ENCODE data around the gene RASGRF1. TPM values are rescaled to one million over a fixed set of nuclear protein-coding genes. Genes with fewer than 3 reads are reported as not detected.
"Not testable (repeated sequence)": the region's sequence is repeated elsewhere in the genome, so short reads cannot be mapped to it uniquely, and the experiment has no call there.

Gene RASGRF1
- total and polyA plus RNA-seq, 7 donors = 0.03 to 0.05 TPM; not detected in 5

GRCh38 chr15:79116771-79117170 is 26.2 kb upstream of the RASGRF1 start:
- no peak for ATAC-seq
- 86 to 94% (median 92%) methylated on average over 4 of the region's 4 CpGs for WGBS, 3 donors

DNA sequence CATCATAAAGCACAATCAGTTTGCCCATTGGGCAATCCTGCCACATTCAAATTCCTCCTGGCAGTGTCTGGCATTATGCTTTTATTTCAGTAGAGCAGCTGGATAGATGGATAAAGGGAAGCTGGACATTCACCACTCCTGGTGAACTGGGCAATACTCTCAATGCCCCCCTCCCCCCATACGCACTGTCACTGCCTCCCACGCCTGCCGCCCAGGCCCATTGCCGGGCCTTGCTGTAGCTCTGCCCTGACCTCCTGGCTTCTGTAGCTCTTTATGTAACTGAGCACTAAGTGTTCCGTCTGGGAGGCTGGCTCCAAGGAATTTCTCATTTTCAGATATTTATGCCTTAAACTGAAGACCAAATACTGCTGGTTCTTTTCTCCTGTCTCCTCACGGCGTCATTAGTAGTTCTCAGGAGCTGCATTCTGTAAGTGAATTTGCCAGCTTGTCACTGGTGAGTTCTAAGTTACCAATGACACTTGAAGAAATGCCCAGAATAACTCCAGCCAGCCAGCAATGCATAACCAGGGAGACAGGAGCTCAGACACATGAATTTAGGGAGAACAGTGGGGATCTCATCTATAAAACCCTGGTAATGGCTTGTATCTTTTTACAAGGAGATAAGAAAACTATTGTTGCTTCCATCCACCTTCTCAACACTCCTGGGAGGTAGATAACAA is 25.5 kb upstream of the RASGRF1 start:
- no peak for ATAC-seq
- DNase-seq = no peak
- H3K27me3 ChIP-seq (ENCODE audit: insufficient read depth in 3 of 3, low read length in 2 of 3) = peaks cover 0 to 6% (median 5%) of the 10 kb centered on the region in 3 donors
- no peak overlapping the region for H3K27ac ChIP-seq
- no peak overlapping the region for H3K4me3 ChIP-seq
- TF ChIP-seq, protein P1, sequence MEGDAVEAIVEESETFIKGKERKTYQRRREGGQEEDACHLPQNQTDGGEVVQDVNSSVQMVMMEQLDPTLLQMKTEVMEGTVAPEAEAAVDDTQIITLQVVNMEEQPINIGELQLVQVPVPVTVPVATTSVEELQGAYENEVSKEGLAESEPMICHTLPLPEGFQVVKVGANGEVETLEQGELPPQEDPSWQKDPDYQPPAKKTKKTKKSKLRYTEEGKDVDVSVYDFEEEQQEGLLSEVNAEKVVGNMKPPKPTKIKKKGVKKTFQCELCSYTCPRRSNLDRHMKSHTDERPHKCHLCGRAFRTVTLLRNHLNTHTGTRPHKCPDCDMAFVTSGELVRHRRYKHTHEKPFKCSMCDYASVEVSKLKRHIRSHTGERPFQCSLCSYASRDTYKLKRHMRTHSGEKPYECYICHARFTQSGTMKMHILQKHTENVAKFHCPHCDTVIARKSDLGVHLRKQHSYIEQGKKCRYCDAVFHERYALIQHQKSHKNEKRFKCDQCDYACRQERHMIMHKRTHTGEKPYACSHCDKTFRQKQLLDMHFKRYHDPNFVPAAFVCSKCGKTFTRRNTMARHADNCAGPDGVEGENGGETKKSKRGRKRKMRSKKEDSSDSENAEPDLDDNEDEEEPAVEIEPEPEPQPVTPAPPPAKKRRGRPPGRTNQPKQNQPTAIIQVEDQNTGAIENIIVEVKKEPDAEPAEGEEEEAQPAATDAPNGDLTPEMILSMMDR (IDR thresholded peaks at IDR 0.05) = no peak
- WGBS, 3 donors = 57 to 68% (median 60%) methylated on average over 7 of the region's 7 CpGs
- no peaks in the 10 kb centered on the region for H3K36me3 ChIP-seq (ENCODE audit: insufficient read depth in 1 of 2, low read depth in 1 of 2)
- intact Hi-C loops (cut with DNase I) = no loop called here
- no peaks in the 10 kb centered on the region for H3K9me3 ChIP-seq
- no peaks in the 10 kb centered on the region for H3K4me1 ChIP-seq

More at GRCh38 chr15:79116771-79117170, 26.2 kb upstream of the RASGRF1 start:
- H3K4me3 ChIP-seq = no peak overlapping the region
- no peaks in the 10 kb centered on the region for H3K9me3 ChIP-seq
- TF ChIP-seq, protein P1 (IDR thresholded peaks at IDR 0.05) = no peak
- no peak overlapping the region for H3K27ac ChIP-seq
- intact Hi-C loops (cut with DNase I) = no loop called here
- no peak for DNase-seq
- peaks cover 0 to 6% (median 5%) of the 10 kb centered on the region in 3 donors for H3K27me3 ChIP-seq (ENCODE audit: insufficient read depth in 3 of 3, low read length in 2 of 3)
- no peaks in the 10 kb centered on the region for H3K36me3 ChIP-seq (ENCODE audit: insufficient read depth in 1 of 2, low read depth in 1 of 2)
- no peaks in the 10 kb centered on the region for H3K4me1 ChIP-seq

GRCh38 chr15:79113831-79114230 is 23.3 kb upstream of the RASGRF1 start:
- H3K9me3 ChIP-seq = no peaks in the 10 kb centered on the region
- TF ChIP-seq, protein P1 (IDR thresholded peaks at IDR 0.05) = no peak
- H3K27ac ChIP-seq = no peak overlapping the region
- no peaks in the 10 kb centered on the region for H3K36me3 ChIP-seq (ENCODE audit: insufficient read depth in 1 of 2, low read depth in 1 of 2)
- 64 to 76% (median 69%) methylated on average over 2 of the region's 2 CpGs for WGBS, 3 donors
- H3K4me3 ChIP-seq = no peak overlapping the region
- intact Hi-C loops (cut with DNase I) = no loop called here
- DNase-seq (no peak), ATAC-seq (no peak)
- no peaks in the 10 kb centered on the region for H3K4me1 ChIP-seq
- H3K27me3 ChIP-seq (ENCODE audit: insufficient read depth in 3 of 3, low read length in 2 of 3) = peaks cover 0 to 5% (median 5%) of the 10 kb centered on the region in 3 donors

- H3K36me3 ChIP-seq (ENCODE audit: insufficient read depth in 1 of 2, low read depth in 1 of 2); ATAC-seq; H3K27ac ChIP-seq; H3K27me3 ChIP-seq (ENCODE audit: insufficient read depth in 3 of 3, low read length in 2 of 3); H3K9me3 ChIP-seq; H3K4me3 ChIP-seq; DNase-seq; intact Hi-C loops (cut with DNase I); H3K4me1 ChIP-seq: not testable (repeated sequence)
Measured at GRCh38 chr15:79111404-79111803, 20.8 kb upstream of the RASGRF1 start.

GRCh38 chr15:79105141-79105540 is 14.6 kb upstream of the RASGRF1 start:
- Histone ChIP-seq H3K9me3 (no peaks in the 10 kb centered on the region), H3K4me1 (no peaks in the 10 kb centered on the region), H3K27ac (no peak overlapping the region), H3K36me3 (ENCODE audit: insufficient read depth in 1 of 2, low read depth in 1 of 2) (no peaks in the 10 kb centered on the region), H3K27me3 (ENCODE audit: insufficient read depth in 3 of 3, low read length in 2 of 3) (peaks cover 0 to 17% (median 4%) of the 10 kb centered on the region in 3 donors), H3K4me3 (no peak overlapping the region)
- 86 to 95% (median 93%) methylated on average over 4 of the region's 4 CpGs for WGBS, 3 donors
- no peak for DNase-seq
- TF ChIP-seq, protein P1 (IDR thresholded peaks at IDR 0.05) = no peak
- intact Hi-C loops (cut with DNase I) = no loop called here
- no peak for ATAC-seq
